HL-60/S4 (cell line): ENCODE results near the gene ATP10A.

Experiments used
- in situ Hi-C: fragments of 300-500 bp; cut with MboI; formaldehyde crosslinking; loops from 2 replicates; pipeline ENCODE4 v1.14.3; 2022; ENCODE audit warnings: low sequenced_read_pairs

ATP10A gene

GRCh38 chr15:25708391-25708790, 154.7 kb downstream of the ATP10A start:
- in situ Hi-C loops = no loop called here

- in situ Hi-C loops = no loop called here
These were observed 155.3 kb downstream of the ATP10A start for GRCh38 chr15:25707656-25708365.

GRCh38 chr15:25706176-25706955, 156.8 kb downstream of the ATP10A start:
- in situ Hi-C loops = no loop called here

GRCh38 chr15:25705433-25706115, 157.6 kb downstream of the ATP10A start:
- in situ Hi-C loops = no loop called here

GRCh38 chr15:25703726-25704125, 159.4 kb downstream of the ATP10A start:
- in situ Hi-C loops = no loop called here

- in situ Hi-C loops = no loop called here
These were observed 161.2 kb downstream of the ATP10A start for GRCh38 chr15:25701721-25702465.

GRCh38 chr15:25700916-25701315, 162.2 kb downstream of the ATP10A start:
- in situ Hi-C loops = no loop called here

- in situ Hi-C loops = loop anchor here (25.0 kb wide), 1 partner anchor 110 kb away; no protein-coding TSS in a partner anchor
These were observed 165.5 kb downstream of the ATP10A start for GRCh38 chr15:25697586-25697985.

GRCh38 chr15:25695875-25696760, 167.0 kb downstream of the ATP10A start:
- in situ Hi-C loops = loop anchor here (25.0 kb wide), 1 partner anchor 109 kb away; no protein-coding TSS in a partner anchor

- in situ Hi-C loops = loop anchor here (25.0 kb wide), 1 partner anchor 108 kb away; no protein-coding TSS in a partner anchor
These were observed 168.3 kb downstream of the ATP10A start for GRCh38 chr15:25694823-25695312.

GRCh38 chr15:25694239-25694584, 168.9 kb downstream of the ATP10A start:
- in situ Hi-C loops = loop anchor here (25.0 kb wide), 1 partner anchor 107 kb away; no protein-coding TSS in a partner anchor

- in situ Hi-C loops = loop anchor here (25.0 kb wide), 1 partner anchor 106 kb away; no protein-coding TSS in a partner anchor
These were observed 169.5 kb downstream of the ATP10A start for GRCh38 chr15:25693321-25694238.

GRCh38 chr15:25691544-25692430, 171.3 kb downstream of the ATP10A start:
- in situ Hi-C loops = loop anchor here (25.0 kb wide), 1 partner anchor 104 kb away; no protein-coding TSS in a partner anchor

GRCh38 chr15:25690673-25691543, 172.2 kb downstream of the ATP10A start:
- in situ Hi-C loops = loop anchor here (25.0 kb wide), 1 partner anchor 104 kb away; no protein-coding TSS in a partner anchor

GRCh38 chr15:25689592-25689991, 173.5 kb downstream of the ATP10A start:
- in situ Hi-C loops = loop anchor here (25.0 kb wide), 1 partner anchor 102 kb away; no protein-coding TSS in a partner anchor

GRCh38 chr15:25688166-25688565, 175.0 kb downstream of the ATP10A start:
- in situ Hi-C loops = loop anchor here (25.0 kb wide), 1 partner anchor 101 kb away; no protein-coding TSS in a partner anchor
